H1 (cell line): ENCODE measurements around the gene SURF1. TPM values are rescaled to one million over a fixed set of nuclear protein-coding genes. Genes with fewer than 3 reads are reported as not detected.

ENCODE experiments used
- CEBPB ChIP-seq: IDR thresholded peaks from 2 replicates; pipeline ENCODE4 v1.6.1; 2012; ENCODE audit warnings: low read depth, low read length
- CREB1 ChIP-seq: IDR thresholded peaks from 2 replicates; pipeline ENCODE4 v1.6.1; 2012; ENCODE audit warnings: inconsistent platforms
- CTCF ChIP-seq, 3 experiments: IDR thresholded peaks; 1 replicate in 2 of 3; 2 replicates in 1 of 3; pipeline versions ENCODE4 v1.5.1 to v1.6.1; 2011; ENCODE audit warnings: low read length in 3 of 3, mild to moderate bottlenecking in 3 of 3, inconsistent platforms in 2 of 3, low read depth in 1 of 3, moderate library complexity in 1 of 3; ENCODE audit not compliant: insufficient read depth in 1 of 3; ENCODE audit errors: control extremely low read depth in 1 of 3
- GABPA ChIP-seq: IDR thresholded peaks from 2 replicates; pipeline ENCODE4 v1.6.1; 2011; ENCODE audit warnings: mild to moderate bottlenecking, low read length, moderate library complexity, borderline replicate concordance; ENCODE audit not compliant: insufficient read depth
- GTF2F1 ChIP-seq: IDR thresholded peaks from 2 replicates; pipeline ENCODE4 v1.6.1; 2012; ENCODE audit warnings: low read depth, low read length, improper control_type of control experiment, borderline replicate concordance
- HDAC6 ChIP-seq: IDR thresholded peaks from one replicate; pipeline ENCODE4 v1.7.1; 2012; ENCODE audit warnings: low read depth, mild to moderate bottlenecking, inconsistent platforms, low read length, moderate library complexity
- KDM5A ChIP-seq: fragments of 200-600 bp; IDR thresholded peaks from 2 replicates; pipeline ENCODE4 v1.7.1; 2012; ENCODE audit warnings: mild to moderate bottlenecking, low read length, inconsistent platforms, mixed read lengths
- NRF1 ChIP-seq: IDR thresholded peaks from 2 replicates; pipeline ENCODE4 v1.6.1; 2011; ENCODE audit warnings: mild to moderate bottlenecking, low read depth, low read length, improper control_type of control experiment
- POLR2AphosphoS5 ChIP-seq: IDR thresholded peaks from 2 replicates; pipeline ENCODE4 v1.6.1; 2011; ENCODE audit warnings: low read depth, low read length
- SAP30 ChIP-seq: fragments of 300-600 bp; sonication (generic); IDR thresholded peaks from 2 replicates; pipeline ENCODE4 v1.7.1; 2012; ENCODE audit warnings: low read length, moderate library complexity, mild to moderate bottlenecking, inconsistent platforms; ENCODE audit not compliant: insufficient read depth, insufficient replicate concordance
- SIX5 ChIP-seq: IDR thresholded peaks from 2 replicates; pipeline ENCODE4 v1.6.1; 2011; ENCODE audit warnings: mild to moderate bottlenecking, low read depth, low read length
- TAF1 ChIP-seq: IDR thresholded peaks from 2 replicates; pipeline ENCODE4 v1.6.1; 2011; ENCODE audit warnings: mild to moderate bottlenecking, low read depth, low read length
- TAF7 ChIP-seq: optimal IDR thresholded peaks from 2 replicates; pipeline ENCODE3; 2011; ENCODE audit warnings: low read depth, mild to moderate bottlenecking, inconsistent platforms, low read length, moderate library complexity, borderline replicate concordance
- TBP ChIP-seq: IDR thresholded peaks from 2 replicates; pipeline ENCODE4 v1.6.1; 2011; ENCODE audit warnings: low read depth, low read length, improper control_type of control experiment
- USF2 ChIP-seq: IDR thresholded peaks from 2 replicates; pipeline ENCODE4 v1.6.1; 2011; ENCODE audit warnings: low read length, improper control_type of control experiment
- polyA plus RNA-seq, 7 experiments: library from polyadenylated mRNA; depleted of rRNA in 3 of 7; stranded (reverse) in 5 of 7; unstranded in 2 of 7; fragments of >200 nt in 5 of 7; fragments of 200-250 nt in 2 of 7; gene quantifications; 1 replicate in 5 of 7; 2 replicates in 1 of 7; 4 replicates in 1 of 7; pipeline versions ENCODE4 v1.2.1 to v1.2.3, GENCODE V29; 2011 to 2013; ENCODE audit warnings: missing spikeins in 2 of 7, mixed read lengths in 2 of 7
- total RNA-seq: library from RNA; stranded (reverse); fragmentation: NEBNext Ultra II Directional; extraction: Animal tissue kit (Norgen Biotek cat#: 25700); gene quantifications from 2 replicates; pipeline ENCODE4 v1.2.1, GENCODE V29; 2021

The SURF1 gene
- total and polyA plus RNA-seq, 2 of the 8 experiments (the other 6 are each of a cell fraction or from before 2014, with no cell fraction given) = 43.1 to 44.7 TPM

- TF ChIP-seq USF2 (no peak), NRF1 (no peak), POLR2AphosphoS5 (no peak), TBP (peak; percentile 28; the same call in 1 of the 2 replicates), HDAC6 (no peak), CTCF (IDR thresholded peaks at IDR 0.05; ENCODE audit: control extremely low read depth in 1 of 3, insufficient read depth in 1 of 3, low read depth in 1 of 3, low read length in 3 of 3) (peak in 1 of 3 experiments; percentile 12; a peak in 1 of 4 replicates), CREB1 (peak; percentile 83), KDM5A (no peak), SIX5 (no peak), TAF1 (peak; percentile 77), GTF2F1 (no peak), CEBPB (no peak), SAP30 (peak; percentile 54), GABPA (peak; percentile 76; the same call in 1 of the 2 replicates), TAF7 (peak; percentile 58)
Observed at GRCh38 chr9:133356391-133357091, at the start of gene SURF1, which contains the start of gene SURF2 (continued).
